GM18909 (cell line): ENCODE results near the gene JAK3.
A peak's percentile ranks its signal among the peaks of the same experiment; 100 is the strongest.

ENCODE experiments used
- ATAC-seq: cut with Tn5 transposase; IDR thresholded peaks from one replicate; pipeline ENCODE4 v1.9.1; 2021; ENCODE audit warnings: mild to moderate bottlenecking; ENCODE audit not compliant: unreplicated experiment, poor library complexity

JAK3 gene

GRCh38 chr19:17866312-17866963 is 18.7 kb upstream of the JAK3 start:
- ATAC-seq = no peak

GRCh38 chr19:17865364-17866311 is 17.9 kb upstream of the JAK3 start:
- no peak for ATAC-seq

- ATAC-seq = no peak
Observed at GRCh38 chr19:17863520-17864182, 15.9 kb upstream of the JAK3 start.

GRCh38 chr19:17862711-17863519 is 15.1 kb upstream of the JAK3 start:
- ATAC-seq = no peak

GRCh38 chr19:17861542-17862402 is 14.0 kb upstream of the JAK3 start:
- ATAC-seq = no peak

- no peak for ATAC-seq
Observed at GRCh38 chr19:17860993-17861360, 13.2 kb upstream of the JAK3 start.

- no peak for ATAC-seq
Observed at GRCh38 chr19:17860331-17860992, 12.7 kb upstream of the JAK3 start.

GRCh38 chr19:17859533-17860330 is 11.9 kb upstream of the JAK3 start, which contains the start of gene RPL18A:
TSS of gene RPL18A (plus strand) at chr19:17859910. CDS start at chr19:17859957, 47 bp downstream.
- peak; percentile 89 for ATAC-seq

- no peak for ATAC-seq
Observed at GRCh38 chr19:17855280-17856152, 7.7 kb upstream of the JAK3 start.

GRCh38 chr19:17854061-17854460 is 6.3 kb upstream of the JAK3 start:
- ATAC-seq = no peak

GRCh38 chr19:17848595-17849292 is 962 bp upstream of the JAK3 start:
- ATAC-seq = no peak

- no peak for ATAC-seq
Observed at GRCh38 chr19:17846146-17846545, 1.6 kb downstream of the JAK3 start.

- no peak for ATAC-seq
Observed at GRCh38 chr19:17843908-17844490, 3.8 kb downstream of the JAK3 start.

- ATAC-seq = no peak
Observed at GRCh38 chr19:17843292-17843827, 4.4 kb downstream of the JAK3 start.

- ATAC-seq = no peak
Observed at GRCh38 chr19:17842663-17843291, 5.0 kb downstream of the JAK3 start.
